Measurements from ENCODE around the gene CLSTN2. TPM values are rescaled to one million over a fixed set of nuclear protein-coding genes. Genes with fewer than 3 reads are reported as not detected.

The CLSTN2 gene
- total and polyA plus RNA-seq, 2 of the 8 experiments (the other 6 are each of a cell fraction or from before 2014, with no cell fraction given), result 0.39 to 0.52 TPM

- no peak overlapping the region for H2BK20ac ChIP-seq (ENCODE audit: low read length)
- H2BK5ac ChIP-seq (ENCODE audit: low read depth, low read length), result no peak overlapping the region
- no peak overlapping the region for H2AFZ ChIP-seq (ENCODE audit: low read length)
- no peak overlapping the region for H2AK5ac ChIP-seq (ENCODE audit: low read depth, low read length)
- no peak overlapping the region for H3K4me2 ChIP-seq (ENCODE audit: insufficient read depth in 1 of 2, low read depth in 2 of 2, low read length in 2 of 2)
- H3K56ac ChIP-seq (replicated peaks; ENCODE audit: insufficient read length, low read depth, low read length), result no peak overlapping the region
- POLR2A ChIA-PET (ENCODE audit: partially characterized antibody), result no interaction called here
- H3K27ac ChIP-seq (ENCODE audit: low read depth, low read length), result no peak overlapping the region
- no peak overlapping the region for H3K18ac ChIP-seq (ENCODE audit: extremely low read depth, low read length)
- FAIRE-seq (no peak), DNase-seq (ENCODE audit: low read depth in 1 of 2, low spot score in 2 of 2) (no peak)
- no peak overlapping the region for H4K8ac ChIP-seq (ENCODE audit: extremely low read depth, insufficient read depth, low read length)
- H3K79me1 ChIP-seq (ENCODE audit: low read depth, low read length), result no peaks in the 10 kb centered on the region; the same call in 1 of the 2 replicates
- CTCF ChIA-PET (ENCODE audit: partially characterized antibody), result interaction anchor here (1.6 kb wide), 1 partner anchor 83 kb away, joined by 4 read pairs; no protein-coding TSS in a partner anchor
- no peak overlapping the region for H4K5ac ChIP-seq (ENCODE audit: insufficient read length, low read depth, low read length)
- peaks cover 0 to 3% (median 0%) of the 10 kb centered on the region in 4 experiments; a peak in 1 of 7 replicates for H3K4me1 ChIP-seq (replicated peaks in 1 of 4; ENCODE audit: control insufficient read depth in 3 of 4, insufficient read depth in 4 of 4, low read length in 3 of 4)
- H3K23me2 ChIP-seq (ENCODE audit: low read depth, low read length), result no peaks in the 10 kb centered on the region
- WGBS, 2 experiments (ENCODE audit: extremely low coverage in 1 of 2, insufficient coverage in 1 of 2, insufficient read length in 1 of 2, insufficient replicate concordance in 2 of 2, low coverage in 1 of 2, low lambda C conversion rate in 2 of 2, missing lambda C conversion rate in 1 of 2), result 89% methylated on average over 2 of the region's 2 CpGs; no CpG with 5 or more reads in 1 of the 2 experiments
- H2BK12ac ChIP-seq (ENCODE audit: low read depth, low read length), result no peak overlapping the region
- H4K91ac ChIP-seq (replicated peaks; ENCODE audit: insufficient read length, low read length), result no peak overlapping the region
- no peak overlapping the region for H3K9ac ChIP-seq (replicated peaks in 1 of 4; ENCODE audit: extremely low read depth in 1 of 4, low read depth in 3 of 4, low read length in 3 of 4)
- H3K4me3 ChIP-seq (ENCODE audit: extremely low read depth in 1 of 4, insufficient read depth in 2 of 4, low read depth in 3 of 4, low read length in 4 of 4), result no peak overlapping the region
- no peak overlapping the region for H2BK15ac ChIP-seq (ENCODE audit: low read length)
- H3K79me2 ChIP-seq (ENCODE audit: control insufficient read depth in 1 of 2, insufficient read depth in 2 of 2, low read length in 2 of 2), result no peaks in the 10 kb centered on the region
- no peak overlapping the region for H3K23ac ChIP-seq (ENCODE audit: insufficient read length)
- H3K9me3 ChIP-seq (ENCODE audit: insufficient read depth in 2 of 2, low read depth in 1 of 2, low read length in 1 of 2), result no peaks in the 10 kb centered on the region
- H3K4ac ChIP-seq (replicated peaks; ENCODE audit: insufficient read length, low read depth, low read length), result no peak overlapping the region
- H3K14ac ChIP-seq (ENCODE audit: insufficient read length), result no peak overlapping the region
- no peak overlapping the region for H2BK120ac ChIP-seq (replicated peaks; ENCODE audit: low read depth, low read length)
- no peaks in the 10 kb centered on the region for H3K36me3 ChIP-seq (ENCODE audit: control insufficient read depth in 2 of 4, insufficient read depth in 4 of 4, low read length in 3 of 4)
- no peaks in the 10 kb centered on the region for H3K27me3 ChIP-seq (replicated peaks in 1 of 4; ENCODE audit: control insufficient read depth in 3 of 4, extremely low read depth in 1 of 4, insufficient read depth in 3 of 4, low read length in 3 of 4)
- H4K20me1 ChIP-seq (replicated peaks in 1 of 2; ENCODE audit: control insufficient read depth in 1 of 2, insufficient read depth in 2 of 2, low read length in 2 of 2), result no peaks in the 10 kb centered on the region
- no peak for TF ChIP-seq TAF7 (optimal IDR thresholded peaks at IDR 0.05; ENCODE audit: borderline replicate concordance, low read depth, low read length)
- TF ChIP-seq CHD2 (IDR thresholded peaks at IDR 0.05; ENCODE audit: low read length), result no peak
- TF ChIP-seq POU5F1 (IDR thresholded peaks at IDR 0.05; ENCODE audit: low read depth, low read length), result no peak
- TF ChIP-seq FOSL1 (IDR thresholded peaks at IDR 0.05; ENCODE audit: insufficient read depth, low read depth, low read length), result no peak
- TF ChIP-seq, protein P1, sequence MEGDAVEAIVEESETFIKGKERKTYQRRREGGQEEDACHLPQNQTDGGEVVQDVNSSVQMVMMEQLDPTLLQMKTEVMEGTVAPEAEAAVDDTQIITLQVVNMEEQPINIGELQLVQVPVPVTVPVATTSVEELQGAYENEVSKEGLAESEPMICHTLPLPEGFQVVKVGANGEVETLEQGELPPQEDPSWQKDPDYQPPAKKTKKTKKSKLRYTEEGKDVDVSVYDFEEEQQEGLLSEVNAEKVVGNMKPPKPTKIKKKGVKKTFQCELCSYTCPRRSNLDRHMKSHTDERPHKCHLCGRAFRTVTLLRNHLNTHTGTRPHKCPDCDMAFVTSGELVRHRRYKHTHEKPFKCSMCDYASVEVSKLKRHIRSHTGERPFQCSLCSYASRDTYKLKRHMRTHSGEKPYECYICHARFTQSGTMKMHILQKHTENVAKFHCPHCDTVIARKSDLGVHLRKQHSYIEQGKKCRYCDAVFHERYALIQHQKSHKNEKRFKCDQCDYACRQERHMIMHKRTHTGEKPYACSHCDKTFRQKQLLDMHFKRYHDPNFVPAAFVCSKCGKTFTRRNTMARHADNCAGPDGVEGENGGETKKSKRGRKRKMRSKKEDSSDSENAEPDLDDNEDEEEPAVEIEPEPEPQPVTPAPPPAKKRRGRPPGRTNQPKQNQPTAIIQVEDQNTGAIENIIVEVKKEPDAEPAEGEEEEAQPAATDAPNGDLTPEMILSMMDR (IDR thresholded peaks at IDR 0.05; ENCODE audit: control extremely low read depth in 1 of 3, insufficient read depth in 1 of 3, low read depth in 1 of 3, low read length in 3 of 3), result no peak
- no peak for TF ChIP-seq CTBP2 (IDR thresholded peaks at IDR 0.05; ENCODE audit: borderline replicate concordance, insufficient read depth, insufficient read length, low read length)
- no peak for TF ChIP-seq E2F6 (IDR thresholded peaks at IDR 0.05)
- TF ChIP-seq SUZ12 (IDR thresholded peaks at IDR 0.05; ENCODE audit: low read length), result no peak
- TF ChIP-seq SIRT6 (IDR thresholded peaks at IDR 0.05; ENCODE audit: low read length), result no peak
- no peak for TF ChIP-seq BACH1 (IDR thresholded peaks at IDR 0.05; ENCODE audit: low read length)
- TF ChIP-seq TBP (IDR thresholded peaks at IDR 0.05; ENCODE audit: low read depth, low read length), result no peak
- TF ChIP-seq RFX5 (IDR thresholded peaks at IDR 0.05; ENCODE audit: borderline replicate concordance, low read depth, low read length), result no peak
Measured at GRCh38 chr3:140018556-140018955, 83.6 kb downstream of the CLSTN2 start.

Data from H1 (cell line).